Cardiac fibroblast (primary cell): ENCODE measurements around the gene SDHAF2.
A peak's percentile ranks its signal among the peaks of the same experiment; 100 is the strongest.

Source experiments
- DNase-seq, 2 donors: peaks; one replicate each; pipeline versions ENCODE4 v3.0.0 to v3.0.0-alpha.2; 2010; ENCODE audit warnings: low read depth in 2 of 2
- H3K4me3 ChIP-seq, 2 donors: replicated peaks in 1 of 2; 1 replicate in 1 of 2; 2 replicates in 1 of 2; pipeline ENCODE4 v1.5.1; 2011; ENCODE audit warnings: low read depth in 2 of 2, low read length in 2 of 2, mild to moderate bottlenecking in 2 of 2, moderate library complexity in 1 of 2
- TF ChIP-seq, protein P1 (sequence below): IDR thresholded peaks from one replicate; pipeline ENCODE4 v1.5.1; 2011; ENCODE audit warnings: low read depth, mild to moderate bottlenecking, low read length, inconsistent platforms

Gene SDHAF2

GRCh38 chr11:61411589-61411988 lies 18.3 kb upstream of the SDHAF2 start:
- TF ChIP-seq, protein P1, sequence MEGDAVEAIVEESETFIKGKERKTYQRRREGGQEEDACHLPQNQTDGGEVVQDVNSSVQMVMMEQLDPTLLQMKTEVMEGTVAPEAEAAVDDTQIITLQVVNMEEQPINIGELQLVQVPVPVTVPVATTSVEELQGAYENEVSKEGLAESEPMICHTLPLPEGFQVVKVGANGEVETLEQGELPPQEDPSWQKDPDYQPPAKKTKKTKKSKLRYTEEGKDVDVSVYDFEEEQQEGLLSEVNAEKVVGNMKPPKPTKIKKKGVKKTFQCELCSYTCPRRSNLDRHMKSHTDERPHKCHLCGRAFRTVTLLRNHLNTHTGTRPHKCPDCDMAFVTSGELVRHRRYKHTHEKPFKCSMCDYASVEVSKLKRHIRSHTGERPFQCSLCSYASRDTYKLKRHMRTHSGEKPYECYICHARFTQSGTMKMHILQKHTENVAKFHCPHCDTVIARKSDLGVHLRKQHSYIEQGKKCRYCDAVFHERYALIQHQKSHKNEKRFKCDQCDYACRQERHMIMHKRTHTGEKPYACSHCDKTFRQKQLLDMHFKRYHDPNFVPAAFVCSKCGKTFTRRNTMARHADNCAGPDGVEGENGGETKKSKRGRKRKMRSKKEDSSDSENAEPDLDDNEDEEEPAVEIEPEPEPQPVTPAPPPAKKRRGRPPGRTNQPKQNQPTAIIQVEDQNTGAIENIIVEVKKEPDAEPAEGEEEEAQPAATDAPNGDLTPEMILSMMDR: no peak
- no peak overlapping the region for H3K4me3 ChIP-seq
- DNase-seq: no peak

DNA sequence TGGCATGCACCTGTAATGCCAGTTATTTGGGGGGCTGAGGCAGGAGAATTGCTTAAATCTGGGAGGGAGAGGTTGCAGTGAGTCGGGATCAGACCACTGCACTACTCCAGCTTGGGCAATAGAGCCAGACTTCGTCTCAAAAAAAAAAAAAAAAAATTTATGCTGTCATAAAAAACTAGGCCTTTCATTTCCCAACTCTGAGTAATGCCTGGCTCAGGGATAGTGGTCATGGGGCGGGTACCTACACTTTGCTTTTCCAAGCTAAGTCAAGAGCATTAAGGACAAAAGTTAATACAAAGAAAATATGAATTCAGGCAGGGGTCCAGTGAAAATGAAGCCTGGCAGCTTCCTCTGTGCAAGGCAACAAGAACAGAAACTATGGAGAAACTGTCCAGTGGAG lies 16.4 kb upstream of the SDHAF2 start:
- TF ChIP-seq, protein P1: no peak
- DNase-seq: peak; percentile 29 to 63
- H3K4me3 ChIP-seq: no peak overlapping the region

GRCh38 chr11:61414547-61414946 lies 15.4 kb upstream of the SDHAF2 start:
- no peak overlapping the region for H3K4me3 ChIP-seq
- DNase-seq: no peak
- TF ChIP-seq, protein P1: no peak

DNA sequence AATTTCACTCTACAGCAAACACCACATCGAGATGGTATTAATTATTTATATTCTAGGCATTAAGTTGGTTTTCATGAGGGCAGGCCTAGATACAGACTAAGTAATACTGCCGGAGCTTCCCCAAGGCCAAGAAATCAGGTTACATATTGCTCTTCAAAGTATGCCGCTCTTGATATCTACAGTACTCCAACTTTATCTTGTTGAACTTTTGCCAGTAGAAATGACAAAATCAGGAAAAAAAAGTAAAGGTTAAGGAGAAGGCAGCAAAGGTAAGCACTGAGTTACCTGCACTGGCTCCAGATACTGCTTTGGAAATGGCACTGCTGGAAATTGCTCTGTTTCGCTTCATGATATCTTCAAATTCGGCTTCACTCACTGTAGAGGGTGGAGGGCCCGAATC lies 14.5 kb upstream of the SDHAF2 start:
- no peak overlapping the region for H3K4me3 ChIP-seq
- DNase-seq: no peak
- TF ChIP-seq, protein P1: no peak

GRCh38 chr11:61416941-61417340 lies 13.0 kb upstream of the SDHAF2 start:
- no peak for DNase-seq
- no peak overlapping the region for H3K4me3 ChIP-seq
- TF ChIP-seq, protein P1: no peak

DNA sequence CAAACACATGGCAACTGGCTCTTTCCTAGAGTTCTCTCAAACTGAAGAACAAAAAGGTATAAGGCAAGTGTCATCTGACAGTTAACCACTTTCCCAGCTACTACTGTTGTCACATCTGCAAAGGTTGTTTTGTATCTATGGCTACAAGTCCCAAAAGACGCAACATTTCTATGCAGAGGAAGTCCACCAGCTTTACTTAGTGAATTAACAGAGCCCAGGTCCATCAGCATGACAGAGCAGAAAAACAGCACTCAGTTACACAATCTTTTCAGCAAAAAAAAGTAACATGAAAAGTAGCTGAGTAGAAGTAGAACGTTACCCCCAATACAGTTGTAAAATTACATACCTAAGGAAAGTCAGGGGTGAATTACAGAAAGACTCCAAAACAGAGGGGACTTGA lies 12.3 kb upstream of the SDHAF2 start:
- H3K4me3 ChIP-seq: no peak overlapping the region
- peak; percentile 43 to 61 for DNase-seq
- TF ChIP-seq, protein P1: no peak

DNA sequence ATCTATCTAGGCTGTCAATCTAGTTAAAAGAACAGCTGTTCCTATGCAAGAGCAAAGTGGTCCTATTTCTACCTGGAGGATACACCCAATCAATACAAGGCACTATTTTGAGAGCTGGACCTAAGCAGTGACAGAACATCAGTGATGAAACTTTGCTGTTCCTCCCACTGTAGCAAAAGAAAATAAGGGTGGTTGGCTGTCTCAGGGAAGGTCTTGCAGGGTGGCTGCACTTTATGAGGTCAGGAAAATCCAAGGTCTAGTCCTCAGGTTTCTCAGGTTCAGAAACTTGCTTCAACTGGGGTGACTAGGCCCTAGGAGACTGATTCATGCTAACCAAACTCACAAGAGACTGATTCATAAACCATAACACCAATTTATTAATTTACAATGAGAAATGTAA lies 11.8 kb upstream of the SDHAF2 start:
- H3K4me3 ChIP-seq: no peak overlapping the region
- DNase-seq: peak in 1 of 2 donors; percentile 22
- TF ChIP-seq, protein P1: no peak
